CD14-positive monocyte (primary cell): ENCODE data around the gene HOXA7. TPM values are rescaled to one million over a fixed set of nuclear protein-coding genes. Genes with fewer than 3 reads are reported as not detected.

Experiments used
- DNase-seq, 3 donors: peaks; one replicate each; pipeline ENCODE4 v3.0.0-alpha.2; 2011 to 2022
- H2AFZ ChIP-seq: 2 replicates; pipeline ENCODE4 v1.6.0; 2012; ENCODE audit warnings: mild to moderate bottlenecking, low read depth, low read length, inconsistent platforms; ENCODE audit not compliant: insufficient read depth, poor library complexity, severe bottlenecking
- H3K27ac ChIP-seq, 2 donors: 1 replicate in 1 of 2; 2 replicates in 1 of 2; pipeline ENCODE4 v1.5.1; 2012 to 2013; ENCODE audit warnings: low read length in 2 of 2, control low read depth in 1 of 2, inconsistent platforms in 1 of 2, low read depth in 1 of 2, mild to moderate bottlenecking in 1 of 2
- H3K27me3 ChIP-seq, 2 donors: one replicate each; pipeline versions ENCODE4 v1.6.0 to v1.6.1; 2011 to 2013; ENCODE audit warnings: low read length in 2 of 2; ENCODE audit not compliant: control insufficient read depth in 2 of 2, insufficient read depth in 2 of 2
- H3K36me3 ChIP-seq, 2 donors: replicated peaks in 1 of 2; 1 replicate in 1 of 2; 2 replicates in 1 of 2; pipeline versions ENCODE4 v1.5.1 to v1.6.1; 2012 to 2013; ENCODE audit warnings: low read length in 2 of 2, control low read depth in 1 of 2, inconsistent platforms in 1 of 2, mild to moderate bottlenecking in 1 of 2; ENCODE audit not compliant: insufficient read depth in 2 of 2, control insufficient read depth in 1 of 2
- H3K4me1 ChIP-seq, 2 donors: 1 replicate in 1 of 2; 2 replicates in 1 of 2; pipeline versions ENCODE4 v1.5.1 to v1.6.1; 2012 to 2013; ENCODE audit warnings: low read length in 2 of 2, control low read depth in 1 of 2, inconsistent platforms in 1 of 2, mild to moderate bottlenecking in 1 of 2, moderate library complexity in 1 of 2; ENCODE audit not compliant: insufficient read depth in 2 of 2, control insufficient read depth in 1 of 2
- H3K4me2 ChIP-seq: replicated peaks from 2 replicates; pipeline ENCODE3; 2012; ENCODE audit warnings: low read length, moderate library complexity, mild to moderate bottlenecking; ENCODE audit not compliant: poor library complexity, severe bottlenecking; ENCODE audit errors: extremely low read depth
- H3K4me3 ChIP-seq, 3 experiments: fragments of 200-600 bp in 1 of 3; sonication (generic) in 1 of 3; replicated peaks in 1 of 3; 1 replicate in 2 of 3; 2 replicates in 1 of 3; pipeline ENCODE4 v1.5.1; 2011 to 2013; ENCODE audit warnings: low read length in 3 of 3, mild to moderate bottlenecking in 3 of 3, control low read depth in 2 of 3, low read depth in 2 of 3, inconsistent platforms in 1 of 3, moderate library complexity in 1 of 3
- H3K79me2 ChIP-seq: 2 replicates; pipeline ENCODE4 v1.6.0; 2012; ENCODE audit warnings: mild to moderate bottlenecking, control low read depth, inconsistent platforms, low read length, moderate library complexity; ENCODE audit not compliant: insufficient read depth
- H3K9ac ChIP-seq: 2 replicates; pipeline ENCODE4 v1.6.0; 2017; ENCODE audit warnings: low read length, mild to moderate bottlenecking; ENCODE audit not compliant: insufficient read depth, poor library complexity, severe bottlenecking
- H3K9me3 ChIP-seq, 2 donors: replicated peaks in 1 of 2; 1 replicate in 1 of 2; 2 replicates in 1 of 2; pipeline versions ENCODE4 v1.5.1 to v1.6.1; 2012 to 2013; ENCODE audit warnings: low read length in 2 of 2, control low read depth in 1 of 2; ENCODE audit not compliant: control insufficient read depth in 1 of 2, insufficient read depth in 1 of 2
- H4K20me1 ChIP-seq: 2 replicates; pipeline ENCODE4 v1.6.0; 2012; ENCODE audit warnings: mild to moderate bottlenecking, low read length, control low read depth, moderate library complexity; ENCODE audit not compliant: insufficient read depth
- H3K27ac Mint-ChIP-seq, 7 donors: one replicate each; pipeline ENCODE4 v1.8.0; 2020; ENCODE audit warnings: mild to moderate bottlenecking in 7 of 7, mixed read lengths in 7 of 7, moderate library complexity in 6 of 7, inconsistent platforms in 2 of 7
- H3K27me3 Mint-ChIP-seq, 3 donors: one replicate each; pipeline ENCODE4 v1.8.0; 2021 to 2022; ENCODE audit warnings: low read depth in 3 of 3, mild to moderate bottlenecking in 3 of 3, mixed read lengths in 3 of 3, moderate library complexity in 3 of 3, inconsistent platforms in 1 of 3
- H3K36me3 Mint-ChIP-seq, 2 donors: one replicate each; pipeline ENCODE4 v1.8.0; 2020; ENCODE audit warnings: mixed read lengths in 2 of 2, inconsistent platforms in 1 of 2, mild to moderate bottlenecking in 1 of 2
- H3K4me1 Mint-ChIP-seq: one replicate; pipeline ENCODE4 v1.8.0; 2020; ENCODE audit warnings: mild to moderate bottlenecking, mixed read lengths
- H3K4me3 Mint-ChIP-seq, 2 donors: one replicate each; pipeline ENCODE4 v1.8.0; 2020; ENCODE audit warnings: mild to moderate bottlenecking in 2 of 2, mixed read lengths in 2 of 2, moderate library complexity in 1 of 2
- H3K9me3 Mint-ChIP-seq, 7 donors: one replicate each; pipeline ENCODE4 v1.8.0; 2020 to 2022; ENCODE audit warnings: mixed read lengths in 7 of 7, mild to moderate bottlenecking in 6 of 7, moderate library complexity in 6 of 7, inconsistent platforms in 2 of 7
- CTCF ChIP-seq: fragments of 200-600 bp; IDR thresholded peaks from one replicate; pipeline ENCODE4 v1.8.0; 2022; ENCODE audit warnings: antibody characterized with exemption, mild to moderate bottlenecking
- WGBS: methylation state at CpG from one replicate; pipeline ENCODE4 v1.1.5; 2013; ENCODE audit warnings: missing lambda C conversion rate; ENCODE audit not compliant: insufficient coverage; 5-methylcytosine and 5-hydroxymethylcytosine counted together
- intact Hi-C, 2 donors: fragments of 100-400 bp; cut with micrococcal nuclease; formaldehyde crosslinking; loops; one replicate each; pipeline versions ENCODE4 v1.15.0 to v1.15.1; 2023
- polyA plus RNA-seq, 3 donors: library from polyadenylated mRNA; depleted of rRNA in 1 of 3; unstranded in 2 of 3; stranded (reverse) in 1 of 3; fragments of 300-500 nt in 2 of 3; fragments of >200 nt in 1 of 3; fragmentation: Illumina TruSeq in 2 of 3; gene quantifications; 1 replicate in 2 of 3; 2 replicates in 1 of 3; pipeline ENCODE4 v1.2.3, GENCODE V29; 2012 to 2021

Gene HOXA7
- polyA plus RNA-seq, 3 donors = not detected

- peaks cover 90 to 96% (median 96%) of the 10 kb centered on the region in 3 donors for H3K27me3 Mint-ChIP-seq
- peaks cover 8 to 34% of the 10 kb centered on the region in 2 donors for H3K9me3 ChIP-seq
These were observed 22.6 kb upstream of the HOXA7 start for GRCh38 chr7:27179030-27179429.

GRCh38 chr7:27178366-27178765, 21.9 kb upstream of the HOXA7 start:
- Mint-ChIP-seq H3K27me3 (peaks cover 86 to 95% (median 92%) of the 10 kb centered on the region in 3 donors), H3K4me1 (peaks cover 23% of the 10 kb centered on the region), H3K9me3 (peaks cover 0 to 24% (median 8%) of the 10 kb centered on the region in 7 donors), H3K27ac (no peak overlapping the region), H3K36me3 (peaks cover 0 to 14% of the 10 kb centered on the region in 2 donors), H3K4me3 (peak overlapping the region in 1 of 2 donors; percentile 89)
- WGBS = 100% methylated on average over 2 of the region's 6 CpGs
- H3K4me2 ChIP-seq = no peak overlapping the region
- no peak for TF ChIP-seq CTCF
- H3K27ac ChIP-seq = no peak overlapping the region
- H3K27me3 ChIP-seq = peaks cover 48 to 98% of the 10 kb centered on the region in 2 donors
- H2AFZ ChIP-seq = no peak overlapping the region
- peaks cover 8 to 27% of the 10 kb centered on the region in 2 donors for H3K9me3 ChIP-seq
- no peak overlapping the region for H3K4me3 ChIP-seq
- no peak for DNase-seq
- no peaks in the 10 kb centered on the region for H3K79me2 ChIP-seq
- H3K36me3 ChIP-seq = no peaks in the 10 kb centered on the region
- peaks cover 15 to 25% of the 10 kb centered on the region in 2 donors for H3K4me1 ChIP-seq
- intact Hi-C loops = no loop called here
- no peak overlapping the region for H3K9ac ChIP-seq
- no peaks in the 10 kb centered on the region for H4K20me1 ChIP-seq

More at GRCh38 chr7:27179030-27179429, 22.6 kb upstream of the HOXA7 start:
- no peak overlapping the region for H3K9ac ChIP-seq
- H4K20me1 ChIP-seq = no peaks in the 10 kb centered on the region
- Mint-ChIP-seq H3K36me3 (peaks cover 0 to 14% of the 10 kb centered on the region in 2 donors), H3K4me3 (peak overlapping the region; percentile 59 to 89), H3K9me3 (peaks cover 0 to 28% (median 12%) of the 10 kb centered on the region in 7 donors), H3K27ac (no peak overlapping the region), H3K4me1 (peaks cover 27% of the 10 kb centered on the region)
- no peak overlapping the region for H3K27ac ChIP-seq
- no peak for TF ChIP-seq CTCF
- no peak overlapping the region for H3K4me2 ChIP-seq
- H3K79me2 ChIP-seq = no peaks in the 10 kb centered on the region
- 91% methylated on average over 7 of the region's 14 CpGs for WGBS
- no peak overlapping the region for H3K4me3 ChIP-seq
- H3K27me3 ChIP-seq = peaks cover 52 to 100% of the 10 kb centered on the region in 2 donors
- peaks cover 20 to 25% of the 10 kb centered on the region in 2 donors for H3K4me1 ChIP-seq
- H2AFZ ChIP-seq = no peak overlapping the region
- intact Hi-C loops = no loop called here
- H3K36me3 ChIP-seq = no peaks in the 10 kb centered on the region
- no peak for DNase-seq
